ENCODE data around the gene RNLS.
"Not testable (repeated sequence)": the region's sequence is repeated elsewhere in the genome, so short reads cannot be mapped to it uniquely, and the experiment has no call there.

RNLS gene

GRCh38 chr10:88372881-88373592, 210.1 kb downstream of the RNLS start:
- H3K9ac ChIP-seq (ENCODE audit: low read length in 5 of 5), result no peak overlapping the region

GRCh38 chr10:88372051-88372715, 210.9 kb downstream of the RNLS start:
- Histone ChIP-seq H3K36me3 (ENCODE audit: control insufficient read depth in 5 of 5, insufficient read depth in 5 of 5, low read length in 5 of 5) (no peaks in the 10 kb centered on the region), H3K27ac (ENCODE audit: low read depth, low read length) (no peak overlapping the region), H3K9me3 (ENCODE audit: control insufficient read depth in 5 of 5, low read length in 5 of 5) (no peaks in the 10 kb centered on the region), H3K4me1 (ENCODE audit: control insufficient read depth in 5 of 5, insufficient read depth in 5 of 5, low read length in 5 of 5) (no peaks in the 10 kb centered on the region), H3K9ac (ENCODE audit: low read length in 5 of 5) (no peak overlapping the region), H3K27me3 (ENCODE audit: control insufficient read depth in 5 of 5, insufficient read depth in 4 of 5, low read length in 5 of 5) (no peaks in the 10 kb centered on the region), H3K4me3 (ENCODE audit: low read depth in 1 of 5, low read length in 5 of 5) (no peak overlapping the region)

More at GRCh38 chr10:88372881-88373592, 210.1 kb downstream of the RNLS start:
- Histone ChIP-seq H3K9me3 (ENCODE audit: control insufficient read depth in 5 of 5, low read length in 5 of 5) (no peaks in the 10 kb centered on the region), H3K27ac (ENCODE audit: low read depth, low read length) (no peak overlapping the region), H3K4me3 (ENCODE audit: low read depth in 1 of 5, low read length in 5 of 5) (no peak overlapping the region), H3K36me3 (ENCODE audit: control insufficient read depth in 5 of 5, insufficient read depth in 5 of 5, low read length in 5 of 5) (no peaks in the 10 kb centered on the region), H3K4me1 (ENCODE audit: control insufficient read depth in 5 of 5, insufficient read depth in 5 of 5, low read length in 5 of 5) (no peaks in the 10 kb centered on the region), H3K27me3 (ENCODE audit: control insufficient read depth in 5 of 5, insufficient read depth in 4 of 5, low read length in 5 of 5) (no peaks in the 10 kb centered on the region)

- Histone ChIP-seq H3K27me3 (ENCODE audit: control insufficient read depth in 5 of 5, insufficient read depth in 4 of 5, low read length in 5 of 5) (no peaks in the 10 kb centered on the region), H3K36me3 (ENCODE audit: control insufficient read depth in 5 of 5, insufficient read depth in 5 of 5, low read length in 5 of 5) (no peaks in the 10 kb centered on the region), H3K9me3 (ENCODE audit: control insufficient read depth in 5 of 5, low read length in 5 of 5) (no peaks in the 10 kb centered on the region), H3K4me3 (ENCODE audit: low read depth in 1 of 5, low read length in 5 of 5) (no peak overlapping the region), H3K27ac (ENCODE audit: low read depth, low read length) (no peak overlapping the region), H3K9ac (ENCODE audit: low read length in 5 of 5) (no peak overlapping the region), H3K4me1 (ENCODE audit: control insufficient read depth in 5 of 5, insufficient read depth in 5 of 5, low read length in 5 of 5) (no peaks in the 10 kb centered on the region)
Observed at GRCh38 chr10:88370713-88371112, 212.4 kb downstream of the RNLS start.

- H3K27me3 ChIP-seq (ENCODE audit: control insufficient read depth in 5 of 5, insufficient read depth in 4 of 5, low read length in 5 of 5), result no peaks in the 10 kb centered on the region
- H3K27ac ChIP-seq (ENCODE audit: low read depth, low read length), result no peak overlapping the region
- H3K36me3 ChIP-seq (ENCODE audit: control insufficient read depth in 5 of 5, insufficient read depth in 5 of 5, low read length in 5 of 5), result no peaks in the 10 kb centered on the region
- H3K9ac ChIP-seq (ENCODE audit: low read length in 5 of 5), result no peak overlapping the region
- H3K4me3 ChIP-seq (ENCODE audit: low read depth in 1 of 5, low read length in 5 of 5), result no peak overlapping the region
- H3K4me1 ChIP-seq (ENCODE audit: control insufficient read depth in 5 of 5, insufficient read depth in 5 of 5, low read length in 5 of 5), result no peaks in the 10 kb centered on the region
- no peaks in the 10 kb centered on the region for H3K9me3 ChIP-seq (ENCODE audit: control insufficient read depth in 5 of 5, low read length in 5 of 5)
Observed at GRCh38 chr10:88366772-88367171, 216.3 kb downstream of the RNLS start.

- H3K27me3 ChIP-seq (ENCODE audit: control insufficient read depth in 5 of 5, insufficient read depth in 4 of 5, low read length in 5 of 5), result no peaks in the 10 kb centered on the region
- H3K4me1 ChIP-seq (ENCODE audit: control insufficient read depth in 5 of 5, insufficient read depth in 5 of 5, low read length in 5 of 5), result no peaks in the 10 kb centered on the region
- no peak overlapping the region for H3K4me3 ChIP-seq (ENCODE audit: low read depth in 1 of 5, low read length in 5 of 5)
- H3K9me3 ChIP-seq (ENCODE audit: control insufficient read depth in 5 of 5, low read length in 5 of 5), result no peaks in the 10 kb centered on the region
- no peaks in the 10 kb centered on the region for H3K36me3 ChIP-seq (ENCODE audit: control insufficient read depth in 5 of 5, insufficient read depth in 5 of 5, low read length in 5 of 5)
- no peak overlapping the region for H3K9ac ChIP-seq (ENCODE audit: low read length in 5 of 5)
- no peak overlapping the region for H3K27ac ChIP-seq (ENCODE audit: low read depth, low read length)
Observed at GRCh38 chr10:88361995-88362807, 220.9 kb downstream of the RNLS start.

- Histone ChIP-seq H3K9ac (ENCODE audit: low read length in 5 of 5) (no peak overlapping the region), H3K4me1 (ENCODE audit: control insufficient read depth in 5 of 5, insufficient read depth in 5 of 5, low read length in 5 of 5) (no peaks in the 10 kb centered on the region), H3K4me3 (ENCODE audit: low read depth in 1 of 5, low read length in 5 of 5) (no peak overlapping the region), H3K9me3 (ENCODE audit: control insufficient read depth in 5 of 5, low read length in 5 of 5) (no peaks in the 10 kb centered on the region), H3K27ac (ENCODE audit: low read depth, low read length) (no peak overlapping the region), H3K27me3 (ENCODE audit: control insufficient read depth in 5 of 5, insufficient read depth in 4 of 5, low read length in 5 of 5) (no peaks in the 10 kb centered on the region), H3K36me3 (ENCODE audit: control insufficient read depth in 5 of 5, insufficient read depth in 5 of 5, low read length in 5 of 5) (no peaks in the 10 kb centered on the region)
Observed at GRCh38 chr10:88361494-88361893, 221.6 kb downstream of the RNLS start.

GRCh38 chr10:88355750-88356149, 227.4 kb downstream of the RNLS start:
- H3K4me3 ChIP-seq (ENCODE audit: low read depth in 1 of 5, low read length in 5 of 5); H3K4me1 ChIP-seq (ENCODE audit: control insufficient read depth in 5 of 5, insufficient read depth in 5 of 5, low read length in 5 of 5); H3K9ac ChIP-seq (ENCODE audit: low read length in 5 of 5); H3K27ac ChIP-seq (ENCODE audit: low read depth, low read length); H3K36me3 ChIP-seq (ENCODE audit: control insufficient read depth in 5 of 5, insufficient read depth in 5 of 5, low read length in 5 of 5); H3K27me3 ChIP-seq (ENCODE audit: control insufficient read depth in 5 of 5, insufficient read depth in 4 of 5, low read length in 5 of 5); H3K9me3 ChIP-seq (ENCODE audit: control insufficient read depth in 5 of 5, low read length in 5 of 5): not testable (repeated sequence)

- Histone ChIP-seq H3K27ac (ENCODE audit: low read depth, low read length) (no peak overlapping the region), H3K27me3 (ENCODE audit: control insufficient read depth in 5 of 5, insufficient read depth in 4 of 5, low read length in 5 of 5) (no peaks in the 10 kb centered on the region), H3K9ac (ENCODE audit: low read length in 5 of 5) (no peak overlapping the region), H3K36me3 (ENCODE audit: control insufficient read depth in 5 of 5, insufficient read depth in 5 of 5, low read length in 5 of 5) (no peaks in the 10 kb centered on the region), H3K4me1 (ENCODE audit: control insufficient read depth in 5 of 5, insufficient read depth in 5 of 5, low read length in 5 of 5) (peaks cover 0 to 23% (median 6%) of the 10 kb centered on the region in 5 donors), H3K4me3 (ENCODE audit: low read depth in 1 of 5, low read length in 5 of 5) (no peak overlapping the region), H3K9me3 (ENCODE audit: control insufficient read depth in 5 of 5, low read length in 5 of 5) (no peaks in the 10 kb centered on the region)
Observed at GRCh38 chr10:88347597-88348304, 235.4 kb downstream of the RNLS start.

- Histone ChIP-seq H3K27me3 (ENCODE audit: control insufficient read depth in 5 of 5, insufficient read depth in 4 of 5, low read length in 5 of 5) (no peaks in the 10 kb centered on the region), H3K4me1 (ENCODE audit: control insufficient read depth in 5 of 5, insufficient read depth in 5 of 5, low read length in 5 of 5) (peaks cover 0 to 23% (median 6%) of the 10 kb centered on the region in 5 donors), H3K4me3 (ENCODE audit: low read depth in 1 of 5, low read length in 5 of 5) (no peak overlapping the region), H3K36me3 (ENCODE audit: control insufficient read depth in 5 of 5, insufficient read depth in 5 of 5, low read length in 5 of 5) (no peaks in the 10 kb centered on the region), H3K27ac (ENCODE audit: low read depth, low read length) (no peak overlapping the region), H3K9ac (ENCODE audit: low read length in 5 of 5) (no peak overlapping the region), H3K9me3 (ENCODE audit: control insufficient read depth in 5 of 5, low read length in 5 of 5) (no peaks in the 10 kb centered on the region)
Observed at GRCh38 chr10:88347022-88347421, 236.1 kb downstream of the RNLS start.
